COR-L47 (cell line): ENCODE results near the gene MPRIP.
A peak's percentile ranks its signal among the peaks of the same experiment; 100 is the strongest.

Experiments used
- DNase-seq: peaks from one replicate; lab custom pipeline; 2025; lab: John Stamatoyannopoulos, UW

Gene MPRIP

DNA sequence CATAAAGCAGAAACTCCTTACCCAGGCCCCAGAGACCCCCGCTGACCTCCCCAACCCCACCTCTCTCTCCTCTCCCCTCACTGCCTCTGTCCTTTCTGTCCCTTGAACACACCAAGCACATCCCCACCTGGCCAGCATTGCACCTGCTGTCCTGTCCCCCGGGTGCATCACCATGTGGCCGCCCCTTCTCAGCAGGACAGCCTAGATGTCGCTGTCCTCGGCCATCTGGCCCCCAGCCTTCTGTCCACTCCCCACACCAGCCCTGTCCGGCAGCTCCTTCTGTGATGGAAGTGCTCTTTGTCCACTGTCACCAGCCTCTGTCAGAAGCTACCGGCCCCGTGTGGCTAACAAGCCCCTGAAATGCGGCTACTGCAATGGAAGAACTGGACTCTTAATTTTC is 12.3 kb upstream of the MPRIP start:
- no peak for DNase-seq

DNA sequence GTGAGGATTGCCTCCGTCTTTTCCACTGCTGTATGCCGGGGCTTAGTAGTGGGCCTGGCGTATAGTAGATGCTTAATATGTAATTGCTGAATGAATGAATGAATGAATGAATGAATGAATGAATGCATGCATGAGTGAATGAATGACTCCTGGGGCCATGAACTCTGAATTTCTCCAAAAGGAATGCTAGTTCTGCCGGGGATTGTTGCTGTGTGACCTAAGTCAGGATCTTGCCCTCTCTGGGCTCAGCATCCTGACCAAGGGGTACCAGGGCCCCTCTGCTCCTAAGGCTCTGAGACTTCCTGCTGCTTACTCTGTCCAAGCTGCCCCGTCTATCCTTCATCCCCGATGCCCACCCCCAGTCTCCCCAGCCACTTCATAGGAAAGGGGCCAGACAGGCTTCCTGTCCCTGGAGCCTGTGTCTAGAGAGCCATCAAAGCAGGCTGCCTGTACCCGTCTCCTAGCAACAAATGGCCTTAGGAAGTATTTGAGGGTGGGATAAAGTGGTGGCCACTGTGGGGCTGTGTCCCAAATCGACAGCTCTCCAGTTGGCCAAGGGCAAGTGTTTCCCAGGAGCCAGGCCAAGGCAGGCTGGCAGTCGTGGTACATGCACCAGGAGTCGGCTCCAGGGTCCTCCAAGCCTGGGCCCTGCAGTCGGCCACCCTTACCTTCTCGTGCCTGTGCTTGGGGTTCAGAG is 11.6 kb upstream of the MPRIP start:
- no peak for DNase-seq

DNA sequence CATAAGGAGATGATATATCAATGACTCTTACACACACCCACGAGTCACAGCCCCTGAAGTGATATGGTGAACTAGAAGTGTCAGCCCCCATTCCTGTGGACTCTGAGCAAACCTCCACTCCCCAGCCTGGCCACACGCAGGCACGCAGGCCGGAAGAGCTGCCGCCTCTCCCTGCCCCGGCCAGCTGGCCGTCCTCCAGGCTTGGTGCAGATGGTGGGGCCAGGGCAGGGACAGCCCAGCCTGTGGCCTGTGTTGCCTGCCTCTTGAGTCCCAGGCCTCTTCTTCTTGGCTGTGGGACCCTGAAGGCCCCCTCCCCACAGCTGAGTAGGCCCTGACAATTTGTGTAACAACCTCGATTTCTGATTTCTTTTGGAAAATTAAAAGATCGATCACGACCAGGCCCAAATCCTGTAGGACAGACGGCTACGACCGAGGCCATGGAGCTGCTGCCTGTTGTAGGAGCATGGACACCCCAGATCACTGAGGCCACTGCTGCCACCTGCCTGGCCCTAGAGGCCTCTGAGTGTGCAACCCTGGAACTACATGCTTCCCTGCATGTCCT is 10.0 kb upstream of the MPRIP start:
- no peak for DNase-seq

DNA sequence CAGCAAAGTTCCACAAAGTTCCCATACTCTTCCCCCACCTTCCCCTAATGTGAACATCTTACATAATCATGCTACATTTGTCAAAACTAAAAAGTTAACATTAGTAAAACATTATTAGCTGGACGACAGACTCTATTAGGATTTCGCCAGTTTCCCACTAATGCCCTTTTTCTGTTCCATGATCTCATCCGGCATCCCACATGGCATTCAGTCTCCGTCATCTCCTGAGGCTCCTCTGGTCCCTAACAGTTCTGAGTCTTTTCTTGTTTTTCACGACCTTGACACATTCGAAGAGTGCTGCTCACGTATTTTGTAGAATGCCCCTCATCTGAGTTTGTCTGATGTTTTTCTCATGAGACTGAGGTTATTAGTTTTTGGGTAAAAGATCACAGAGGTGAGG is 8.8 kb upstream of the MPRIP start:
- DNase-seq, result no peak

DNA sequence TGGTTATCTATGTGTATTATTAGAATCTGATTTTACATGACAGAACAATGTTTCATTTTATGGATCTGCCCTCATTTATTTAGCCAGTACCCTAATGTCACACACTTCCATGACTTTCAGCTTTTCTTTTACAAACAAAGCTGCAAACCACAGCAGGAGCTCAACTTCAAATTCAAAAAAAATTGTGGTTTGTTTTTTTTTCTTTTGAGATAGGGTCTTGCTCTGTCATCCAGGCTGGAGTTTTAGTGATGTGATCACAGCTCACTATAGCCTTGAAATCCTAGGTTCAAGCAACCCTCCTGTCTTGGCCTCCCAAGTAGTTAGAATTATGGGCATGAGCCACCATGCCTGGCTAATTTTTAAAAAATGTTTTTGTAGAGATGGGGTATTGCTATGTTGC is 8.2 kb upstream of the MPRIP start:
- DNase-seq, result no peak

DNA sequence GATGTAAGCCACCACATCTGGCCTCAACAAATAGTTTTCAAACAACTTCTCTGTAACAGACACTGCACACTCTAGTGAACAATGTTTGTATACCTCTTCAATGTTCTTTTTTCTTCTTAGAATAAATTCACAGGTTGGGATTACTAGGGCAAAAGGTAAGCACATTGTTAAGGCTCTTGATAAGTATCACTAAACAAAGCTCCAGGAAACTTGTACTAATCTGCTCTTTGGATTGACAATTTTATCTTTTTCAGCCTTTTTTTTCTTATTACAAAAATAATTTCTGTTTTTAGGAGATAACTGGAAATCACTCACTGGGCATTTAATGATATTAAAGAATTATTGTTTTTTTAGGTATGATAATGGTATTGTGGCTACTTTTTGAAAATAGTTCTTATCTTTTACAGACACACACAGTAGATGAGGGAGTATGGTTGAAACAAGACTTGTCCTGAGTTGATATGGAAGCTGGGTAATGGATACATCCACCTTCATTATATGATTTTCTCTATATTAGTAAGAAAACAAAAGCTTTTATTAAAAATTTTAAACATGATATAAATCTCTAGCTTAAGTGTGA is 7.7 kb upstream of the MPRIP start:
- DNase-seq, result no peak

DNA sequence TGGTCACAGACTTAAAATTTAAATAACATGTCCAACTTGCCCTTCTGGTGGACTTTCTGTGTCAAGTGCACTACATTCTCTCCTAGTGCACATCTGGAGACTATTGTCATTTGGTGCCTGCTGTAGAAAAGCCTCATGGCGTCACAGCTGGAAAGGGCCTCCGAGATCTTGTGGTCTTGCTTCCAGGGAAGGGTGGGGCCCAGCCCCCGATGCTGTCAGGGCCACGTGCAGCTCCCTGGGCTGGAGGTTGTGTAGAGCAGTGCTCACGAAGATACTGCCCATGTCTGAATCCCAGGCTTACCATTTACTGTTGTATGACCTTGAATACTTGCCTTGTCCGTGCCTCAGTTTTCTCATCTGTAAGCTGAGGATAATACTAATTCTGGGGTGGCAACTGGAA is 6.8 kb upstream of the MPRIP start:
- DNase-seq, result no peak

DNA sequence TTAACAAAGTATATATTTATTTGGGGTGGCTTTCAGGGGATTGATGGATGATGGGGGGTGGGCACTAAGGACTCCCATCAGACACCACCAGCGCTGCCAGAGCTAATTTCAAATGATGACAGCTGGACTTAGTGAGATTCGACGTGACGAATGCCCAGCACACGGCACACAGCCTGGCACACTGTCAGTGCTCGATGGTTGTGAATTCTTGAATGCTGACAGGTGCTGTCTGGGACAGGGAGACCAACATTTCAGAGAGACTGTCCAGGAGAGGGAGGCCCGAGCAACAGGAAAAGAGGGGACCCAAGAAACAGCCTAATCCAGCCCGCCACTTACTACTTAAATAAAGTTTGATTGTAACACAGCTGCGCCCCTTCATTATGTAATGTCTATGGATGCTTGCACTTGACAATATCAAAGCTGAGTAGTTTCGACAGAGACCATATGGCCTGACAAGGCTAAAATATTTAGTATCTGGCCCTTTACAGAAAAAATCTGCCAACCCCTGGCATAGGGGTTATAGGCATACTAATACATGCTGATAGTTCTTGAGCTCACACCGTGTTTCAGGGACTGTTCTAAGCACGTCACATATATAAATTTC is 6.2 kb upstream of the MPRIP start:
- DNase-seq, result no peak

DNA sequence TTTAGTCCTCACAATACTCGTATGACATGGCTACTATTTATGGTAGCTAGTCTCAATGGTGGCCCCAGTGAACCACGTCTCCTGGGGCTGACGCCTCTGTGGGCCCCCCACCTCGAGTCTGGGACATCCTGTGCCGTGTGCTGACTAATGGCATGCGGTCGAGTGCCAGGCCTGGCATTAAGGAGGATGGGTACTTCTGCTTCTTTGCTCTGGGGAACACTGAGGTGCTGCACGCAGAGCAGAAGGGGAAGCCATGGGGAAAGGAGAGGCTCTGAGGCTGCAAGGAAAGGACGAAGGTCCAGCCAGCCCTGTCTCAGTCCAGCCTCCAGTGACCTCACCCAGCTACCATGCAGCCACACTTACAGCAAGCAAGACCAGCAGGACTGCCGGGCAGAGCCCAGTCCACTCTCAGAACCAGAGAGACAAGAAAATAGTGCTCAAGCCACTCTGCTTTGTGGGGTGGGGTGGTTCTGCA is 5.7 kb upstream of the MPRIP start:
- no peak for DNase-seq

DNA sequence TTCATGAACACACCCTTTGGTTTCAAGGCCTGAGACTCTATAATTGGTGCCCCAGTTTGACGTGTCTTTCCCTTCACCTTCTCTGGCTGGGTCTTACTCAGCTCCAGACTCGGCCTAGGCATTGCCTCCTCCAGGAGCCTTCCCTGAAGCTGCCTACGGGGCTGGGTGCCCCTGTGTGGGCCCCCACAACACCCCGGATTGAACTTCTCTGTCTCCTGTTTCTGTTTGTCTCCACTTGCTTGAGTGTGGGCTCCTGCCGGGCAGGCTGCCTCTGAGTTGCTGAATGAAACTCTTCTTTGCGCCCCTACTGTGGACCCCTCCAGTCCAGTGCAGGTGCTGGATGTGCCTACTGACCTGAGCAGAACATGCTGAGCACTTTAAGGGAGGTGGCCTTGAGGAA is 2.3 kb upstream of the MPRIP start:
- DNase-seq, result no peak

DNA sequence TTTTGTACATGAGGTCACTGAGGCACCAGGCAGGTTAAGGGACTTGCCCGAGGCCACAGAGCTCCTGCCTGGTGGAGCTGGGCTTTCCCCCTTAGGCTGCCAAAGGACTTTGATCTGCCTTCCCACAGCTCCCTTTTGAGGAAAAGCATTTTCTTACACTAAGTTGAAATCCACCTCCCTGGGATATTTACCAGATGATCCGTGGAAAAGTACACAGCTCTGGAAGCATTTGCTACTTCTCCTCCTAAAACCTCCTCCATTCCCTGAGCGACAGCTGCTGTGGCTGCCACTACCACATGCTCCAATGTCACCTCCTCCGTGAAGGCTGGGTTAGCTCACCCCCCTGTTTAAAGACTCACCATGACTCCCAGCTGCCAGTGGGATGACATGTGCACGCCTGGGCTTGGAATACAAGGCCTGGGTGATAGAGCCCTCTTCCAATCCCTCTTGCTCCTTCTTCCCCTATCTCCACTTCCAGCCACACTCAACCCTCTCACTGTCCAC is 1.2 kb upstream of the MPRIP start:
- no peak for DNase-seq

DNA sequence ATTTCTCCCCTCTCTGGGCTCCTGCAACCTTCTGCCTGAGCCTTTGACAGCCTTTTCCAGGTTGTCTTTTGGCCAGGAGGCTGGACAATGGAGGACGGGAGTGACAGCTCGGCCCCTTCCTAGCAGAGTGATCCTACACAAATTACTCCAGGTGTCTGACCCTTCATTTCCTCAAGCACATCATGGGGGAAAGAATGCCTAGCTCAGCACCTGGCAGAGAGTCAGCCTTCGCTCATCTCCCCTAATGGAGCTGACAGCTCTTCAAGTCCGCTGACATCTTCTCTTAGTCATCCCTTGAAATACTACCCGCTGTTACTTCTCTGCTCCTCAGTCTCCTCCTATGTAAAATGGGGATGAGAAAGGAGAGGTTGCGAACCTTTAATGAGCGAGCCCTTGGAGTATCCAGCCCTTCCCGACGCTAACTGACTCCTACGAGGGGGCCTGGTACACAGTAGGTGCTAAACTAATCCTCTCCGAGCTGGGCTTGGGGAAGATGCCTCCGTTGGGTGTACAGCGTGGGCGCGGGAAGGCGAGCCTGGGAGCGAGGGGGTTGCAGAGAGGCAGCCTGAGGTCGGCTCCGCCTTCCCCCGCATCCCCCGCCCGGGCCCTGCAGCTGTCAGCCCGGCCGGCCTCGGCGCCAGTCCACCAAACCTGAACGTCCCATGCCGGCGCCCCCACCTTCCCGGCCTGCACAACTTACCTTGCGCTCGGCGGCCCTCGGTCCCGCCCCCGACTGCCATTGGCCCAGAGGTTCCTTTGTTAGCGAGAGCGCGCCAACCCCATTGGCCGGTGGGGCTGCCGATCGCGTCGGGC is 480 bp upstream of the MPRIP start:
- DNase-seq, result peak; percentile 81

DNA sequence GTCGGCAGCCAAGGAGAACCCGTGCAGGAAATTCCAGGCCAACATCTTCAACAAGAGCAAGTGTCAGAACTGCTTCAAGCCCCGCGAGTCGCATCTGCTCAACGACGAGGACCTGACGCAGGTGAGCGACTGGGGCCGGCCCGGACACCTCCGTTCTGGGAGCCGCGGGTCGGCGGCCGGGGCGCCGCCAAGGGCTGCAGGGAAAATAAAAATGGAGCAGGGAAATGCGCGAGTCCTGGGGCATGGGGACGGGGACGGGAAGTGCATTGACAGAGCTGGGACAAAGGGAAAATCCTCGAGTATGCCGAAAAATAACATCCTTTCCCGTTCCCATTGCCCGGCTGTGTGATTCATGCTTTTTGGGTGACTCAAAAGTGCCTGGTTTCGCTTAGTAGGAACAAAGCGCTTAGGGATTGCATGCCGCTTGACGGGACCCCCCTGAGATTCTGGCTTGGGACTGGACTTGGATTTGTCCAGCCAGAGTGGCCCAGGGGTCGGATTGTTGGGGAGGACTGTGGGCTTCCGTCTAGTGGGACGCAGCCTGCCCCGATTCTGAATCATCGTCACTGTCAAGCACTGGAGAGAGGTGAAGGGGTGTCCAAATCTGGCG is 699 bp downstream of the MPRIP start:
- no peak for DNase-seq

DNA sequence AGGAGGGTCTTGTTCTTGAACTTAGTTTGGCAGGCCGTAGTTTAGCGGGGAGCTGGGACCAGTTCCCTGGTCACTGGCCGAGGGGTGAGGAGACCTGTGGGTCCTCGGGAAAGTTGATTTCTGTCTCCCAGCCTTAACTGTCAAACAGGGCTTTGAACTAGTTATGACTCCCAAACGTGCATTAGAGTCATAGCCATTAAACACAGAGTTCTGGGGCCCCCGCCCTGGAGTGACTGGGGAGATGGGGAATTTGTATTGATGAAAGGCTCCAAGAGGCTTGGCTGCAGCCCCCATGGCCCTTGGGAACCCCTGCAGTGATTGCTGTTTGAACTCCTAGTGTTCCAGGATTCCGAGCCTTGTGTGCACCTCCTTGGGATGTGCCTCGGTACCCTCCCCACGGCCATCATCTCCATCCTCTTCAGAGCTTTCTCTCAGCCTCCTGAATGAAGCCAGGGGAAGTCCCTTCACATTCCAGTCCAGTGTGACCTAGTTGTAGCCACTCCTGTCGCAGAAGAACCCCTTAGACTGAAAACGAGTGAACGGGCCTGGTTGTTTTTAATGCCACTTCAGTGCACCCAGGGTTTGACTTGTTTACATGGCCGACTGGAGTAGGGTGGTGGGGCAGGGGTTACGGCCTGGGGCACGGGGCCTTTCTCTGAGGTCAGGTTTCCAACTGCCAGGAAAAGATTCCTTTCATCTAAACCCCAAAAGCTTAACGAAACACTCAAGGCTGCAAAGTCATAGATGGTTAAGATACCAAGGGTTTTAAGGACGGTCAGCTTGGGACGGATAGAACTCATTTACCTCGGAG is 1.4 kb downstream of the MPRIP start:
- no peak for DNase-seq

DNA sequence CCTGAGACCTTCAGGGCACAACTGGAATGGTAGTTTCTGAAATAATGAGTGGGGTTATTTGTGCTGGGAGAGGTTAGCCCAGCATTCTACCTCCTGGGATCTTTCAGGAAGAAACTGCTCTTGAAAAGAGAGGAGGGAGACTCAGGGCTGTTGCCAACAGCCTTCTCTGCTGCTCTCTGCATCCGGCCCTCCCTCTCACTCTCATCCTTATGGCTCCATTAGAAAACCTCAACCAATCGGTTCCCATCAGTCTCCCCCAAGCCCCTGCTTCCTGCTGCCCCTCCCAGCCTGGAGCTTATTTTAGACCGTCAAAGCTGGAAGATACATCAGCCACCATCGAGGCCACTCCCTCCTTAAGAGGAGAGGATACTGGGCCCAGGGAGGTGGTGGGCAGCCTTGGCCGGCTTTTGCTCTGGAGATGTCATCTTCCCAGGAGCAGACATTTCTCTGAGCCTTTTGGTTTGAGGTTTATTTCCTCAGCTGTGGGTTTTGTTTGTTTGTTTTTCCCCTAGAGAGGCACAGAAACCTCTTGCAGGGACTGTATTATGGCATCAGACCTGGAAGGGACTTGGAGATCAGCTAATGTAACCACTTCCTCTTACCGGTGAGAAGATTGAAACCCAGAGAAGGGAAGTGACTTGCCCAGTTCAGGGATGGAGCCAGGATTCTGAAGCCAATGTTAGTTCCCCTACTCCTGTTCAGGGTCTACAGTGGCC is 2.7 kb downstream of the MPRIP start:
- DNase-seq, result peak; percentile 40

DNA sequence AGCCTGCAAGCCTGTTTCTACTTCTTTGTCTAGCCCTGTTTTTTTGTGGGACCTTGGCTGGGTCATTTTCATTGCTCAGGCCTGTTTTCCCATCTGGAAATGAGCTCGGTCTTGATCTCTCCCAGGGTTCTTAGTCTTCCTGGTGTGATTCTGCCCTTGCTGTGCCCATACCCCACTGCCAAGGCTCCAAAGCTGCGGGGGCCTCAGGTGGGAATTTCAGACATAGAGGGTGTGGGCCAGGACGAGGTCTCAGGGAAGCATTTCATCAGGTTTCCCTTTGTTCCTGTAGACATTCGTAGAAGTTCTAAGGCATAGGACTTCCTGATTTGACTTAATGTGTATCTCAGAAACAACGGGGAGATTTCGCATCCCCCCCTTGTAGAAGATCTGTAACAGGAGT is 5.8 kb downstream of the MPRIP start:
- no peak for DNase-seq

DNA sequence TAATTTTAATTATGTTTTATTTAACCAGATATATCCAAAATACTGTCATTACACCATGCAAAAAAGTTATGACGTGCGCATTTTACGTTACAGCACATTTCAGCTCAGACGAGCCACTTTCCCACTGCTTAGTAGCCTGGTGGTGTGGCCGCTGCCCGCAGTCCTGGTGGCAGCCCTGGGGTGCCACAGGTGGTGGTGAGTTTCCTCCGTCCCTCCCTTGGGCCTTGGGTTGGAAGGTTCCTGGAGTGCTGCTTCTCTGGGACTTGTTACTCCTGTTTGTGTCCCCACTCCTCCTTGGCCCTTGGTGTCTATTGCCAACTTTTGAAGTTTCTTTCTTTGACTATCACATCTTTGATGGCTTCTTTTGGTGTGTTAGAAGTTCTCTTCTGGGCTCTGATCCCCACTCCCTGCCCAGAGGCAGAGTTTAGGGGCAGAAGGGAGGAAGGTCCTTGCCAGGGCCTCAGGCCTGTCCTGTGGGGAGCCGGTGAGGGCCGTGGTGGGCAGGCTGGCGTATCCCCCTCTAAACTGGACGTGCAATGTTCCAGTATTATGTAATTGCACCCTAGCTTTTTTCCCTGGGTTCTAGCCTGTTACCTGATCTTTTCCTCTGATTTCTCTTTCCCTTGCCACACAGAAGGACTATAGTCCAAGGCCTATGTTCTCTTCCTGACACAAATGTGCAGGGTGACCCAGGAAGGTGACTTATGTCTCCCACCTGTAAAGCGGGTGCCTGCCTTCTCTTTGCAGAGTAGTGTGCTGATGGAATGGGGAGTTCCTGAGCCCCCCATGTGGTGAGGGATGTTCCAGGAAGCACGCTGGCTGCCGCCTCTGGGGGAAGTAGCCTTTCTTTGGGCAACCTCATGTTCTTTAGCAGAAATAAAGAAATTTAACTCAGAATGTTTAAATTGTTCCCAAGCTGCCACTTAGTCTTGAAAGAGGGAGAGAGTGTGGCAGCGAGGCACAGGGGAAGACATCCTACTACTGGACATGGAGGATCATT is 8.4 kb downstream of the MPRIP start:
- DNase-seq, result no peak

DNA sequence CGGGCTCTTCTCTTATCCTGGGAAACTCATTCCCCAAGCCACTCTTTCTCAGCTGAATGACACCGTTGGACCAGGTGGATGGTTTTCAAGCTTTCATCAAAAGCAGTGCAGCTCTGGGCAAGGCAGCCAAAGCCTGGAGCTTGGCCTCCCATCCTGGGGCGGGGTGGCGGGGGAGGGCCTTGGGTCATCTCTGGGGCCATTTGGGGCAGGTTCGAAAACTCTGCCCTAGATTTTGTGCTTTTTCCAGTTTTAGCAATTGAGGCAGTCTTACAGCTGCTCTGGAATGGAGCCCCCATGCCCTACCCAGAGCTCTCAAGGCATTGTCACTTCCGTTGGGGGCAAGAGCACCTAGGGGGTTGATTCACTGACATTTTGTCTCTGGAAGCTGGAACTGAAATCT is 9.1 kb downstream of the MPRIP start:
- DNase-seq, result no peak
